GM19395 (cell line): ENCODE data around the gene USP7.

ENCODE experiments used
- ATAC-seq: cut with Tn5 transposase; IDR thresholded peaks from one replicate; pipeline ENCODE4 v1.9.1; 2021; ENCODE audit warnings: mild to moderate bottlenecking, moderate library complexity; ENCODE audit not compliant: unreplicated experiment

USP7 gene

GRCh38 chr16:8865145-8865882, 98.4 kb downstream of the USP7 start:
- no peak for ATAC-seq

DNA sequence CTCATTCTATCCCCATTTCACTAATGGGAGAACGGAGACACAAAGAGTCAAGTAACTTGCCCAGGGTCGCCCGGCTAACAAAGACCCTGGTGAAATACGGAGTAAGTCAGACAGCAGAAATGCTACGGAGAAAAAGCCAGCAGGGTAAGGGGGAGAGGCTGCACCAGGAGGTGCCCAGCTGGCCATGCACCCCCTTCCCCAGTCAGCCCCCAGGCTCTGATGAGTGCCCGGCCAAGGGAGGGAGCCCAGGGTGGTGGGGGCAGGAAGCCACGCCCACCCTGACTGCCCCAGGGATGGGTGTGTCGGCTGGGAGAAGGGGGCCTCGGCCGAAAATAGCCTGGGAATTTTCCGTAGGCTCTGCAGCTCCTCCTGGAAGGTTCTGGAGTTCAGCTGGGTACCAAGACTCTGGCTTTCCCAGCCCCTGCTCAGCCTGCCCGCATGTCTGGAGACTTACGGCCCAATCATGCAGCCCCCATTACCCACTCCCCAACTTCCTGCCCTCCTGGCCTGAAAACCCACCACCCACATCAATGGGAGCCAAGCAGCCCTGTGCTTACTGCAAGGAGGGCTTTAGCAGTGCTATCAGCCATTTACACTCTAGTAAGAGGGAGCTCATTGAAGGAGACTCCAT, 99.1 kb downstream of the USP7 start:
- no peak for ATAC-seq

- no peak for ATAC-seq
These were observed 99.9 kb downstream of the USP7 start for GRCh38 chr16:8863594-8864424.

- no peak for ATAC-seq
These were observed 101.2 kb downstream of the USP7 start for GRCh38 chr16:8862309-8863130.

DNA sequence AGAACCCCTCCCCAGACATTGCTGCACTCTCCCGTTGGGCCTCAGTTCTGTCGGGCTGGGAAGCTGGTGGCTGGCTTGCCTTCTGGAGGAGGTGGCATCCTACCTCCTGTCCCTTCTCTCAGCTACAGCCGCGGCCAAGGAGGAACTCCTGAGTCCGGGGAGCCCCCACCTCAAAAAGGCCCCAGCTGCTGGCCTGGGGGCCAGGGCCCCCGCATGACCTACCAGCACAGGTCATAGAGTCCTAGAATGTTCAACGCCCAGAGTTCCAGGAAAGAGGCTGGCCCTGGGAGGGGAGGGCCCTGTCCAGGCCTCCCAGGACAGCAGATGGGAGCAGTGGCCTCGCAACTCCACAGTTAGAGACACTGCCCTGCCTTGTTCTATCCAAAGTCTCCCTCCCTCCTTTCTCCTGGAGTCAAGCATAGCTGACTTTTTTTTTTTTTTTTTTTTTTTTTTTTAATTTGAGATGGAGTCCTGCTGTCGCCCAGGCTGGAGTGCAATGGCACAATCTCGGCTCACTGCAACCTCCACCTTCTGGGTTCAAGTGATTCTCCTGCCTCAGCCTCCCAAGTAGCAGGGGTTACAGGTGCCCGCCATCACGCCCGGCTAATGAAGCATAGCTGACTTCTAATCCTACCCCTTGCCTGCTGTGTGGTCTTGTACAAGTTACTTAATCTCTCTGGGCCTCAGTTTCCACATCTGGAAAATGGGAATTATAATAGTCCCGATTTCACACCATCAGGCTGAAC, 102.0 kb downstream of the USP7 start:
- ATAC-seq: no peak

DNA sequence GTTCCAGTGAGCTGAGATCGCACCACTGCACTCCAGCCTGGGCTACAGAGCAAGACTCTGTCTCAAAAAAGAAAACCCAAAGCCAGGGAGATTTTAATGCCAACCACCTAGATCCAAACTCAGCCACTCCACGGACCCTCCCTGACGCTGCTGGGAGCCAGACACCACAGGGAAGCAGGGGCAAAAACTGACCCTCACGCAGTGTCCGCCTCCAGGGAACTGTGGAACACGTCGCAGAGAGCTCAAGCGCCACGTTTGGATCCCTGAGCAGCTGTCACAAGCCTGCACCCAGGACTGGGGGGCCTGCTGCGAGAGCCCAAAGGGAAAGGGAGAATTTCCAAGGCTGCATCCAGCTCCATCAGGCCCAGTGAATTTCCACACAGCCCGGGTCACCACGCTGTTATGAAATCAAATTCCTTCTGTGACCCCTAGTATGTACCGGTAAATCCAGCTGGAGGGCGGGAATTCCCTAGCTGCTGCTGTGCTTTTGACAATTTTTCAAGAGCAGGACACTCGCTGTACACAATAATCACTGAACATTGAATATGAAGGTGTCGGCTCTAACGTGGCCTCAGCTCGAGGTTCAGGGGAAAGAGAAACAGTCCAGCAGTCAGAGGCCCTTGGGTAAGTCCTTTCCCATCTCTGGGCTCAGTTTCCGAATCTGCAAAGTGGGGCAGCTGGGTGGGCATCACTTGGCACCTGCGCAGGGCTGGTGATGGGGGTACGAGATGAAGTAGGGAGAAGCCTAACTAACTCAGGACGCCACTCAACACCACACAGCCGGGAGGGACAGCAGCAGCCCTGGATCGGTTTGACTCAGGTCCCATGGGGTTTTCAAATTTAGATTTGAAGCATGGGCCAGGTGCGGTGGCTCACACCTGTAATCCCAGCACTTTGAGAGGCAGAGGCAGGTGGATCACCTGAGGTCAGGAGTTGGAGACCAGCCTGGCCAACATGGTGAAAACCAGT, 103.5 kb downstream of the USP7 start:
- ATAC-seq: no peak

DNA sequence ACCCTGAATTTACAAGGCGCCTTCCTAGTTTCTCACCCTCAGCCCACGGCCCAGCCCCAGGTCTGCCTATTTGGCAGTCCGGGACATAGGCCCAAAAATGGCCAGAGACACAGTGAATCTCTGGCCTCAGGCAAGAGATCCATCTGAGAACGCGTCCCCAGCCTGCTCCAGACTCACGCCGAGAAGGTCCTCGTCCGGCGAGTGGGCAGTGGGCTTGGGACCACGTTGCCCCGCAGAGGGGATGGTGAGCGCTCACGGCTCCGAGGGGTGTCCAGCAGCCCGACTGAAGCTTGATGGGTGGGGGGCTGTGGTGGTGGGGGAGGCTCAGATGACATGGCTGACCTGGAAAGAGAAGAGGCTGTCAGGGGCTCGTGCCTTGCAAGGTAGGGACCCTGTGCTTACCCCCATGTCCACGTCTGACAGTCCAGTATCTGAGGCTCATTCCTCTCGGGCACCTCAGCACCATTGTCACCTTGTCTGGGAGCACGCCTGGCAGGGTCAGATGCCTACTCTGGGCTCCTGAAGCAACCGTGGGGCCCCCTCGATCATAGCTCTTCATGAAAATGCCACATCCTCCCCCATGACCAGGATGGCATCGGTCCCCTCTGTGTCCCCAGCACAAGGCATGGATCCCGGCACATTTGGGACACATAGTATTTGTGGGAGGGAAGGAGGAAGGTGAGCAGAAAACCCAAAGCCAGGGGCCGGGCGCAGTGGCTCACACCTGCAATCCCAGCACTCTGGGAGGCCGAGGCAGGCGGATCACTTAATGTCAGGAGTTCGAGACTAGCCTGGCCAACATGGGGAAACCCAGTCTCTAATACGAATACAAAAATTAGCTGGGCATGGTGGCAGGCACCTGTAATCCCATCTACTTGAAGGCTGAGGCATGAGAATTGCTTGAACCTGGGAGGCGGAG, 104.5 kb downstream of the USP7 start:
- ATAC-seq: no peak

GRCh38 chr16:8855972-8856371, 107.7 kb downstream of the USP7 start:
- no peak for ATAC-seq

DNA sequence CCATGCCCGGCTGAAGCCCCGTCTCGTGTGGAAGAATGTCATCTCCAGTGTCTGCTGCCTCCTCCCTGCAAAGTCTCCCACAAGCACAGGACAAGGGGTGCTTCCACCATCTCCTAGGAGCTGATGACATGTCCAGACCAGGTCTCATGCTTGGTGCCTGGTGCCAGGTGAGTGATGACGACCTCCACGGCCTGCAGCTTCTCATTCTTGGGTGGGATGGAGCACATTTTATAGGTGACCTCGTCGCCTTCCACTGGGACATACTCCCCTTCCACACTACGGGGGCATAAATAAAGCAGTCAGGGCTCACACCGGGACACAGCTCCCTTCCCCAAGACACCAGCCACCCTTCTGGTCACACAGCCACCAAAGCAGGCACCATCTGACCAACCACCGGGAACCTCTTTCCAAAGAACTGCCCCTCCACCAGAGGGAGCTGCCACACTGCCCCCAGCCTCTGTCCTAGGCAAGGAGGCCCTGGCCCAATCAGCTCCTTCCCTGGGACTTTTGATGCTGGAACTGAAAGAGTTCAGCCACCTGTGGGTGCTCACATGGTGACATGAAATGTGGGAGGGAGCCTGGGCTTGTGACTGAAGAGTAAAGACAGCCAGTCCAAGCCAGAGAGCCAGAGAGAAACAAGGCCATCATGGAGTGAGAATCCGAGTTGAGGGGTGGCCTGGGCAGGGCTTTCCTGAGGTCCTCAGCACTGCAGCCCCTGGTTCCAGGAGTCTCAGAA, 108.5 kb downstream of the USP7 start:
- no peak for ATAC-seq

DNA sequence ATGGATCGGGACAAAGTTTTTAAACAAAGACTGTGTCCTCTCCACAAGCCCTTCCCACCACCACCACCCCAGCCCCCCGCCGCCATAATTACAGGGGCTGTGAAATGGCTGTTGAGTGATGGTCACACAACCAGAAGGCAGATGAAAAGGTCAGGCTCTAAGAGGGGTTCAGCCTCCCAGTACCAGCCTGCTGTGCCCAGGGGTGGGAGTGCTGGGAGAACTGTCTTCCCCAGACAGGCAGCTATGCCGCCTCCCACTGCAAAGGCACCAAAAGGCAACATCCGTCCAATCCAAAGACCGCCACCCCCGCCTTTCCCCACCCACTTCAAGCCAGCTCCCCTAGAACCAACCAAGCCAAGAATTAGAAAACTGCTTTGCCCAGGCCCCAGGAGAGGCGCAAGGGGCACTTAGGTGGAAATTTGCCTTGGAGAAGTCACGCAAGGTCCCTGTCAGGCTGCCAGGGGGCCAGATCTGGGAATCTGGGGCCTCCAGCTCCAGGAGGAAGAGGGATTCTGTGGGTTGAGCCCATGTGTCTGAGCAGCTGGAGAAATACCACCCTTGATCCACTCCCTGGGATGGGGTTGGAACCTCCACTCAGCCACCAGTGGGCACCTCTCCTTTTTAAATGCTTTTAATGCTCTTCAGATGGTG, 109.3 kb downstream of the USP7 start:
- ATAC-seq: no peak

- no peak for ATAC-seq
These were observed 110.1 kb downstream of the USP7 start for GRCh38 chr16:8853611-8854010.

DNA sequence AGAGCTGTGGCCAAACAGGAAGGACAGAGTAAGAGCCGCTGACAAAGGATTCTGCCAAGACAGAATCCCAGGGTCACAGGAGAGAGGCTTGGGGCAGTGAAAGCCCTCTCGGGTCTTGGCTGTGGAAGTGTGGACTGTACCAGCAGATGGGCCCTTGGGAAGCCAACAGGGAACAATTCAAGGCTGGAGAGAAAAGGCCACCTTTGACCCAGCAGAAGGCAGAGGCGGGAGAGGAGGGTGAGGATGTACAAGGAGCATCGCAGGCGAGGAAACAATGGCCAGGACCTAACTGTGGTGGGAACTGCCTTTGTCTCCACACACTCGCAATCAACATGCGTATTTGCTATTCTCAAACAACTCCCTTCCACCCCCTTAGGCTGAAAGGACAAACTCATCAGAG, 110.6 kb downstream of the USP7 start:
- ATAC-seq: no peak

GRCh38 chr16:8852534-8852933, 111.2 kb downstream of the USP7 start:
- no peak for ATAC-seq

DNA sequence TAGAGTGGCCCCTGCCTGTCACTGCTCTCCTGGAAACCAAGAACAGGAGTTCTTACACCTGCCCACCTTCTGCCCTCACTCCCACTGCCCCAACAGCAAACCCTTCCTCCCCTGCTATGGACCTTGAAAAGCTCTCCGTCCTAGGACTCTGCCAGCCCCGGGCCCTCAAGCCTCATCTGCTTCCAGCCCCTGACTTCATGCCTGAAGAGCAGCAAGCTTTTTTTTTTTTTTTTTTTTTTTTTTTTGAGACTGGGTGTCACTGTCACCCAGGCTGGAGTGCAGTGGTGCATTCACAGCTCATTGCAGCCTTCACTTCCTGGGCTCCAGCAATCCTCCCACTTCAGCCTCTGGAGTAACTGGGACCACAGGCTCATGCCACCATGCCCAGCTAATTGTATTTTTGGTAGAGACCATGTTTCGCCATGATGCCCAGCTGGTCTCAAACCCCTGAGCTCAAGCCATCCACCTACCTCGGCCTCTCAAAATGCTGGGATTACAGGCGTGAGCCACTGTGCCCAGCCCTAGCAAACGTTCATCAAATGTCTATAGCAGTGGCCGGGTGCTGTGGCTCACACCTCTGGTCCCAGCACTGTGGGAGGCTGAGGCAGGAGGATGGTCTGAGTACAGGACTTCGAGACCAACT, 111.8 kb downstream of the USP7 start:
- no peak for ATAC-seq

- ATAC-seq: no peak
These were observed 113.3 kb downstream of the USP7 start for GRCh38 chr16:8850279-8850885.

GRCh38 chr16:8849411-8850011, 114.2 kb downstream of the USP7 start:
- ATAC-seq: no peak
